ENCODE results near the gene MCF2L2. TPM values are rescaled to one million over a fixed set of nuclear protein-coding genes. Genes with fewer than 3 reads are reported as not detected.

MCF2L2 gene
- total and polyA plus RNA-seq, 7 donors = 0.17 to 2.7 (median 0.57) TPM

DNA sequence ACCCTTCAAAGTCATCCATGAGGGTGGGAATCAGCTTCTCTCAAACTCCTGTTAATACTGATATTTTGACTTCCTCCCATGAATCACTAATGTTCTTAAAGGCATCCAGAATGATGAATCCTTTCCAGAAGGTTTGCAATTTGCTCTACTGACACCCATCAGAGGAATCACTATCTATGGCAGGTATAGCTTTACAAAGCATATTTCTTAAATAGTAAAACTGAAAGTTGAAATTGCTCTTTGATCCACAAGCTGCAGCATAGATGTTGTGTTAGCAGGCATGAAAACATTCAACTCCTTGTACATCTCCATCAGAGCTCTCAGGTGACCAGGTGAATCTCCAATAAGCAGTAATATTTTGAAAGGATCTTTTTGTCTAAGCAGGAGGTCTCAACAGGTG lies 109.0 kb downstream of the MCF2L2 start:
- ATAC-seq = no peak
- no peak for DNase-seq
- TF ChIP-seq, protein P1, sequence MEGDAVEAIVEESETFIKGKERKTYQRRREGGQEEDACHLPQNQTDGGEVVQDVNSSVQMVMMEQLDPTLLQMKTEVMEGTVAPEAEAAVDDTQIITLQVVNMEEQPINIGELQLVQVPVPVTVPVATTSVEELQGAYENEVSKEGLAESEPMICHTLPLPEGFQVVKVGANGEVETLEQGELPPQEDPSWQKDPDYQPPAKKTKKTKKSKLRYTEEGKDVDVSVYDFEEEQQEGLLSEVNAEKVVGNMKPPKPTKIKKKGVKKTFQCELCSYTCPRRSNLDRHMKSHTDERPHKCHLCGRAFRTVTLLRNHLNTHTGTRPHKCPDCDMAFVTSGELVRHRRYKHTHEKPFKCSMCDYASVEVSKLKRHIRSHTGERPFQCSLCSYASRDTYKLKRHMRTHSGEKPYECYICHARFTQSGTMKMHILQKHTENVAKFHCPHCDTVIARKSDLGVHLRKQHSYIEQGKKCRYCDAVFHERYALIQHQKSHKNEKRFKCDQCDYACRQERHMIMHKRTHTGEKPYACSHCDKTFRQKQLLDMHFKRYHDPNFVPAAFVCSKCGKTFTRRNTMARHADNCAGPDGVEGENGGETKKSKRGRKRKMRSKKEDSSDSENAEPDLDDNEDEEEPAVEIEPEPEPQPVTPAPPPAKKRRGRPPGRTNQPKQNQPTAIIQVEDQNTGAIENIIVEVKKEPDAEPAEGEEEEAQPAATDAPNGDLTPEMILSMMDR (IDR thresholded peaks at IDR 0.05) = no peak
- intact Hi-C loops (cut with DNase I) = loop anchor here in 1 of 2 donors (5.0 kb wide), 1 partner anchor 48 kb away; no protein-coding TSS in a partner anchor
- H3K27me3 ChIP-seq (ENCODE audit: insufficient read depth in 3 of 3, low read length in 2 of 3) = no peaks in the 10 kb centered on the region
- H3K36me3 ChIP-seq (ENCODE audit: insufficient read depth in 1 of 2, low read depth in 1 of 2) = no peaks in the 10 kb centered on the region
- H3K4me3 ChIP-seq = no peak overlapping the region
- H3K4me1 ChIP-seq = no peaks in the 10 kb centered on the region
- H3K27ac ChIP-seq = no peak overlapping the region
- H3K9me3 ChIP-seq = no peaks in the 10 kb centered on the region

DNA sequence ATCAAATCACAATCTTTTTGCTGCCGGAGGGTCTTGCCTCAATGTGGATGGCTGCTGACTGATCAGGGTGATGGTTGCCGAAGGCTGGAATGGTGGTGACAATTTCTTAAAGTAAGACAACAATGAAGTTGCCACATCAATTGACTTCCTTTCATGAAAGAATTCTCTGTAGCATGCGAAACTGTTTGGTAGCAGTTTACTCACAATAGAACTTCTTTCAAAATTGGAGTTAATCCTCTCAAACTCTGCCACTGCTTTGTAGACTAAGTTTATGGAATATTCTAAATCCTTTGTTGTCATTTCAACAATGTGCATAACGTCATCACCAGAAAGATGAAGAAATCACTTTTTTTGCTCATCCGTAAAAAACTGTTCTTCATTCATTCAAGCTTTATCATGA lies 109.5 kb downstream of the MCF2L2 start:
- WGBS, 3 donors = 86 to 90% (median 89%) methylated on average over 5 of the region's 5 CpGs
- ATAC-seq (no peak), DNase-seq (no peak)
- no peaks in the 10 kb centered on the region for H3K36me3 ChIP-seq (ENCODE audit: insufficient read depth in 1 of 2, low read depth in 1 of 2)
- H3K9me3 ChIP-seq = no peaks in the 10 kb centered on the region
- H3K4me3 ChIP-seq = no peak overlapping the region
- no peak overlapping the region for H3K27ac ChIP-seq
- TF ChIP-seq, protein P1 (IDR thresholded peaks at IDR 0.05) = no peak
- intact Hi-C loops (cut with DNase I) = loop anchor here in 1 of 2 donors (5.0 kb wide), 1 partner anchor 48 kb away; no protein-coding TSS in a partner anchor
- H3K27me3 ChIP-seq (ENCODE audit: insufficient read depth in 3 of 3, low read length in 2 of 3) = no peaks in the 10 kb centered on the region
- no peaks in the 10 kb centered on the region for H3K4me1 ChIP-seq

DNA sequence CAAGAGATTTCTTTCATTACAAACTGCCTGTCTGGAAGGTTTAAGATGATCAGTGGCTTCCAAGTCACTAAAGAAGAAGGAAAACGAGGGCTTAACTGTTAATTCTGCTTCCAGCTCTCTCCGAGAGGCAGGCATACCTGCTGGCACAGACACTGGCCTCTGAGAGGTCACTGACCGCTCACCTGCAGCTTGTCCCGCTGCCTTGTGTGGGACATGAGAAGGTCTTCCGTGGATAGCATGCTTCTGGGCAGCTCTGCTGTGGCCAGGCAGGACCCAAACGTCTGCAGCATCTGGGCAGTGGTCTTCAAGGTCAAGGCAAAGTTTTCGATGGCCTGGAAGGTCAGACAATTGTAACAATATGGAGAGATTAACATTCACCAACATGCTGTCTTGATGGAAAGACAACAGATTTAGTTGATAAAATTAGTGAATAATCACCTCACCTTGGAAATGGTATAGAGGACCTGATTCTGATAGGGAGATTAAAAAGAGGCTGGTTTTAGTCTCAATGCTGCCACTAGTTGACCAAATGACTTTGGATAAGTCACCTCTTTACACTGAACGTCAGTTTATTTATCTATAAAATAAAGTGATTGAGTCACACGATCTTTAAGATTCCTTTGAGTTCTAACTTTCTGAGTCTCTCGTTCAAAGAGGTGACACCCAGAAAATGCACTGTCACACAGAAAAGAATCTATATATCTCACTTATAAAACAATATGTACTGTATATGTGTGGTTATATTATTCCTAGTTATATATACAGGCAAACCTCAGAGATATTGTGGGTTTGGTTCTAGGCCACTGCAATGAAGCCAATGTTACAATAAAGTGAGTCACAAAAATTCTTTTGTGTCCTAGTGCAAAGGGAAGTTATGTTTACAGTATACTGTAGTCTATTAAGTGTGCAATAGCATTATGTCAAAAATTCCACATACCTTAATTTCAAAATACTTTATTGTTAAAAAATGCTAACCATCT lies 110.2 kb downstream of the MCF2L2 start:
- WGBS, 3 donors = 85 to 89% (median 85%) methylated on average over 10 of the region's 10 CpGs

DNA sequence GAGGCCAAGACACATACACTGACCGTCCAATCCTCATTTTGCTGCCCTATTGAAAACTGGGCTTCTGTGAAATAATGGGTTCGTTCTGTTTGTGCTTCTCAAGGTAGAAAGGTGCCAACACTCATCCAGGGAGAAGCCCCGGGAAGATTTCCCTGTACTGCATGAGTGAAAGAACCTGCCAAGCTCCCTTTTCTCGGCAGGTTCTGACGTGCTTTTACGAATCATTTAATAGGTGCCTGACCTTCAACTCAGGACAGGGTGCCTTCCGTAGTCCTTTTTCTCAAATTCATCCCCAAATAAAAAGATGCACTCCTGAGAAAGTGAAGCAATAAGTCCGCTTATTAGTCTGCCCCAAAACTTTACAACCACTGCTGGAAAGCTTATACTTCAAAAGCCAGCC lies 111.1 kb downstream of the MCF2L2 start:
- no peaks in the 10 kb centered on the region for H3K27me3 ChIP-seq (ENCODE audit: insufficient read depth in 3 of 3, low read length in 2 of 3)
- no peaks in the 10 kb centered on the region for H3K9me3 ChIP-seq
- WGBS, 3 donors = 92 to 94% (median 92%) methylated on average over 8 of the region's 8 CpGs
- no peak overlapping the region for H3K27ac ChIP-seq
- DNase-seq (no peak), ATAC-seq (no peak)
- no peak overlapping the region for H3K4me3 ChIP-seq
- H3K36me3 ChIP-seq (ENCODE audit: insufficient read depth in 1 of 2, low read depth in 1 of 2) = no peaks in the 10 kb centered on the region
- TF ChIP-seq, protein P1 (IDR thresholded peaks at IDR 0.05) = no peak
- H3K4me1 ChIP-seq = no peaks in the 10 kb centered on the region
- intact Hi-C loops (cut with DNase I) = loop anchor here in 1 of 2 donors (5.0 kb wide), 1 partner anchor 50 kb away; no protein-coding TSS in a partner anchor

More for the DNA sequence above, 110.2 kb downstream of the MCF2L2 start:
- no peaks in the 10 kb centered on the region for H3K9me3 ChIP-seq
- TF ChIP-seq, protein P1 (IDR thresholded peaks at IDR 0.05) = no peak
- no peaks in the 10 kb centered on the region for H3K27me3 ChIP-seq (ENCODE audit: insufficient read depth in 3 of 3, low read length in 2 of 3)
- H3K4me1 ChIP-seq = no peaks in the 10 kb centered on the region
- H3K27ac ChIP-seq = no peak overlapping the region
- ATAC-seq (no peak), DNase-seq (no peak)
- H3K4me3 ChIP-seq = no peak overlapping the region
- no peaks in the 10 kb centered on the region for H3K36me3 ChIP-seq (ENCODE audit: insufficient read depth in 1 of 2, low read depth in 1 of 2)
- intact Hi-C loops (cut with DNase I) = loop anchor here in 1 of 2 donors (5.0 kb wide), 1 partner anchor 49 kb away; no protein-coding TSS in a partner anchor
